Activated T-cell treated with anti-CD3 and anti-CD28 coated beads for 24 hours (primary cell): ENCODE results near the gene PUSL1.
A peak's percentile ranks its signal among the peaks of the same experiment; 100 is the strongest.

Experiments used
- DNase-seq: peaks from one replicate; pipeline ENCODE4 v3.0.0-alpha.2; 2020; ENCODE audit warnings: low read depth

The PUSL1 gene

GRCh38 chr1:1340791-1341548 lies 32.6 kb downstream of the PUSL1 start:
- no peak for DNase-seq

GRCh38 chr1:1341549-1342021 lies 33.2 kb downstream of the PUSL1 start:
- DNase-seq: no peak

GRCh38 chr1:1342061-1342562 lies 33.7 kb downstream of the PUSL1 start:
- DNase-seq: no peak

- DNase-seq: no peak
These were observed 34.3 kb downstream of the PUSL1 start for GRCh38 chr1:1342584-1343115.

- DNase-seq: no peak
These were observed 35.5 kb downstream of the PUSL1 start for GRCh38 chr1:1343811-1344421.

GRCh38 chr1:1344655-1345361 lies 36.4 kb downstream of the PUSL1 start:
- peak; percentile 38 for DNase-seq

GRCh38 chr1:1345384-1345783 lies 37.0 kb downstream of the PUSL1 start:
- no peak for DNase-seq

GRCh38 chr1:1345860-1346500 lies 37.6 kb downstream of the PUSL1 start:
- DNase-seq: no peak

- DNase-seq: no peak
These were observed 38.1 kb downstream of the PUSL1 start for GRCh38 chr1:1346501-1346890.

GRCh38 chr1:1347026-1347595 lies 38.7 kb downstream of the PUSL1 start:
- no peak for DNase-seq

- no peak for DNase-seq
These were observed 39.4 kb downstream of the PUSL1 start for GRCh38 chr1:1347663-1348419.

- DNase-seq: no peak
These were observed 40.2 kb downstream of the PUSL1 start for GRCh38 chr1:1348420-1349255.

- DNase-seq: peak; percentile 50
These were observed 41.0 kb downstream of the PUSL1 start, which contains the start of gene DVL1 for GRCh38 chr1:1349256-1350012. Gene DVL1, minus strand, starts transcription at chr1:1349418. Its CDS starts 353 bp downstream, at chr1:1349065.

- DNase-seq: no peak
These were observed 43.4 kb downstream of the PUSL1 start for GRCh38 chr1:1351511-1352427.

- DNase-seq: no peak
These were observed 44.5 kb downstream of the PUSL1 start for GRCh38 chr1:1352786-1353388.

- DNase-seq: no peak
These were observed 45.2 kb downstream of the PUSL1 start for GRCh38 chr1:1353389-1354151.
